ENCODE results near the gene ZNF524.

DNA sequence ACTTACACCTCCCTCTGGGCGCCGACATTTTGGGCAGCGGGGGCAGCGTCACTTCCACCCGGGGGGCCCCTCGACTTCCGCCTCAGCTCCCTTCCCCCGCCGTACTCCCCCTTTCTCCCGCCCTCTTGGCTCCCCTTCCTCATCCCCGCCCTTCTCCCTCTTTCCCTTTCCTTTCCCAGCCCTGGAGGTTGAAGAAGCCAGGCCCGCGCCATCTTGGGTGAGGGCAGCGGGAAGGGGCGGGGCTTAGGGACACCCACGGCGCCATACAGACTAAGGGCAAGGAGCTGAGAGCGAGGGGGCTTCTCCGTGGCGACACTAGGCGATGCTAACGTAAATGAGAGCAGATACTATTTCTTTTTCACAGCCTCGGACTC, 633 bp upstream of the ZNF524 start, which contains the start of gene FIZ1:
- TF ChIP-seq, protein P1, sequence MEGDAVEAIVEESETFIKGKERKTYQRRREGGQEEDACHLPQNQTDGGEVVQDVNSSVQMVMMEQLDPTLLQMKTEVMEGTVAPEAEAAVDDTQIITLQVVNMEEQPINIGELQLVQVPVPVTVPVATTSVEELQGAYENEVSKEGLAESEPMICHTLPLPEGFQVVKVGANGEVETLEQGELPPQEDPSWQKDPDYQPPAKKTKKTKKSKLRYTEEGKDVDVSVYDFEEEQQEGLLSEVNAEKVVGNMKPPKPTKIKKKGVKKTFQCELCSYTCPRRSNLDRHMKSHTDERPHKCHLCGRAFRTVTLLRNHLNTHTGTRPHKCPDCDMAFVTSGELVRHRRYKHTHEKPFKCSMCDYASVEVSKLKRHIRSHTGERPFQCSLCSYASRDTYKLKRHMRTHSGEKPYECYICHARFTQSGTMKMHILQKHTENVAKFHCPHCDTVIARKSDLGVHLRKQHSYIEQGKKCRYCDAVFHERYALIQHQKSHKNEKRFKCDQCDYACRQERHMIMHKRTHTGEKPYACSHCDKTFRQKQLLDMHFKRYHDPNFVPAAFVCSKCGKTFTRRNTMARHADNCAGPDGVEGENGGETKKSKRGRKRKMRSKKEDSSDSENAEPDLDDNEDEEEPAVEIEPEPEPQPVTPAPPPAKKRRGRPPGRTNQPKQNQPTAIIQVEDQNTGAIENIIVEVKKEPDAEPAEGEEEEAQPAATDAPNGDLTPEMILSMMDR (IDR thresholded peaks at IDR 0.05), result no peak
- no peak for TF ChIP-seq POLR2A (IDR thresholded peaks at IDR 0.05)
